Measurements from ENCODE around the gene COL26A1.
"Not testable (repeated sequence)": the region's sequence is repeated elsewhere in the genome, so short reads cannot be mapped to it uniquely, and the experiment has no call there.

Gene COL26A1

GRCh38 chr7:101490439-101490838 is 127.8 kb downstream of the COL26A1 start:
- in situ Hi-C loops (cut with MboI; ENCODE audit: low sequenced_read_pairs), result not testable (repeated sequence)

DNA sequence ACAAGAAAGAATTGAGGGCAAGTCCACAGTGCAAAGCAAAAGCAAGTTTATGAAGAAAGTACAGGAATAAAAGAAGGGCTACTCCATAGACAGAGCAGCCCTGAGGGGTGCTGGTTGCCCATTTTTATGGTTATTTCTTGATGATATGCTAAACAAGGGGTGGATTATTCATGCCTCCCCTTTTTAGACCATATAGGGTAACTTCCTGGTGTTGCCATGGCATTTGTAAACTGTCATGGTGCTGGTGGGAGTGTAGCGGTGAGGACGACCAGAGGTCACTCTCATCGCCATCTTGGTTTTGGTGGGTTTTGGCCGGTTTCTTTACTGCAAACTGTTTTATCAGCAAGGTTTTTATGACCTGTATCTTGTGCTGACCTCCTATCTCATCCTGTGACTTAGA is 128.8 kb downstream of the COL26A1 start:
- in situ Hi-C loops (cut with MboI; ENCODE audit: low sequenced_read_pairs), result not testable (repeated sequence)

GRCh38 chr7:101494602-101495329 is 132.1 kb downstream of the COL26A1 start:
- in situ Hi-C loops (cut with MboI; ENCODE audit: low sequenced_read_pairs), result no loop called here

GRCh38 chr7:101496017-101496416 is 133.3 kb downstream of the COL26A1 start:
- in situ Hi-C loops (cut with MboI; ENCODE audit: low sequenced_read_pairs), result no loop called here

GRCh38 chr7:101501351-101501750 is 138.7 kb downstream of the COL26A1 start:
- in situ Hi-C loops (cut with MboI; ENCODE audit: low sequenced_read_pairs), result no loop called here

DNA sequence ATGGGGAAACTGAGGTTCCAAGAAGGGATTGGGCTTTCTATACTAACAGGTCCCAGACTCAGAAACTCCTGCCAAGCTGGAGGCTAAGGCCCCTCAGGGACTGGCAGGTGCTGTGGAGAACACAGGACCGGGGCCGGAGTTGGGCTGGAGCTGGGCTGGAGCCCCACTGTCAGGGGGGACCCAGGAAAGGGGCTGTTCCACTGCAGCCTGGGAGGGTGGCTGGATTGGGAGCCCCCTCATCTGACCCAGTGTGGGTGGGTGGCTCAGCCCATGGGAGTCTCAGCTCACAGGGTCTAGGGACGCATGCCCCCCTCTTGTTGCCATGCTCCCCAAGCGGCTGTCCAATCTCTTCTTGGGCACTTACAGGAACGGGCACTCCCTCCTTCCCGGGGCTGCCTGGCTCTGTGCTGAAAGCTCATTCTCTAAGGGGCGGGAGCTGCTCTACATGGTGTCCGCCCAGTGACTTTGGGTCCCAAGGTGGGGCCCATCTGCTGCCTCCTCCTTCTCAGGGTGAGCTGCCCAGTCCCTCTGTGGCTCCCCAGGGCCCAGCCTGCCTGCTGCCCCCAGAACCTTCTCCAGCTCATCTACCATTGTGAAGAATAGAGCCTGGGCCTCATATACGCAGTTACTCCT is 139.9 kb downstream of the COL26A1 start:
- in situ Hi-C loops (cut with MboI; ENCODE audit: low sequenced_read_pairs), result no loop called here

GRCh38 chr7:101505510-101505909 is 142.8 kb downstream of the COL26A1 start:
- in situ Hi-C loops (cut with MboI; ENCODE audit: low sequenced_read_pairs), result not testable (repeated sequence)

DNA sequence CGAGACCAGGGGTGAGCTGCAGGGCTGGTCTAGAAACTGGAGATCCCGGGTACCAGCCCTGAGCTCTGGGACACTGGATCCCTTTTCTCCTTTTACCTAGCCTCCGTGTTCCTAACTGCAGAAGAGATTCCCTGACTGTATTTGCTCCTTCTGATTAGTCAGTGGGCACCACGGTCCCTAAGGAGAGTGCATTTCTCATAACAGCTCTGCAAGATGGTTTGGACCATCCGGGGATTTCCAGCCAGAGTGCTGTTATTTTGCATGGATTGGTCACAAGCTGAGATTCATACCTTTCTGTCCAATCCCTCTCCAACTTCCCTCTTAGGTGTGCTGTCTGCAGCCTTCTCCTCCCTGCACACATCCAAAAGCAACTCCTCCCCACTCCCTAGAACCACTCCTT is 143.9 kb downstream of the COL26A1 start:
- in situ Hi-C loops (cut with MboI; ENCODE audit: low sequenced_read_pairs), result no loop called here

- in situ Hi-C loops (cut with MboI; ENCODE audit: low sequenced_read_pairs), result no loop called here
Observed at GRCh38 chr7:101507327-101507726, 144.7 kb downstream of the COL26A1 start.

DNA sequence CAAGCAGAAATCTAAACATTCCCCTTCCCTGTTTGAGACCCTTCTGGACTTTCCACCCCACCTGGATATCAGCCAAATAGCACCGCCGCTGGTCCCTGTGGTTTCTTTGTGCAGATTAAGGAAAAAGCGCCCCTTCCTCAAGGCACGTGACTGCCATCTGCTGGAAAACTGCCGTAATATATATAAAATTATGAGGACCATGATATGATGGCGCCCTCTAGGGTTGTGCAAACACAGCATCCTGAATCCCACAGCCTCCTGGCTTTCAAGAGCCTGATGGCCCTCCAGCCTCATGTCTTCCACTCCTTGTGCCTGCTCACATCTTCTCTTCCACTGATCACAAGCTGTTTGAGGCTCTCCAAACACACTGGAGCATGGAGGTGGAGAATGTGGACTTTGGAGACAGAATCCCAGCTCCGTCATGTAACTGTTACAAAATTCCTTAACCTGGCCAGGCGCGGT is 145.1 kb downstream of the COL26A1 start:
- in situ Hi-C loops (cut with MboI; ENCODE audit: low sequenced_read_pairs), result no loop called here

DNA sequence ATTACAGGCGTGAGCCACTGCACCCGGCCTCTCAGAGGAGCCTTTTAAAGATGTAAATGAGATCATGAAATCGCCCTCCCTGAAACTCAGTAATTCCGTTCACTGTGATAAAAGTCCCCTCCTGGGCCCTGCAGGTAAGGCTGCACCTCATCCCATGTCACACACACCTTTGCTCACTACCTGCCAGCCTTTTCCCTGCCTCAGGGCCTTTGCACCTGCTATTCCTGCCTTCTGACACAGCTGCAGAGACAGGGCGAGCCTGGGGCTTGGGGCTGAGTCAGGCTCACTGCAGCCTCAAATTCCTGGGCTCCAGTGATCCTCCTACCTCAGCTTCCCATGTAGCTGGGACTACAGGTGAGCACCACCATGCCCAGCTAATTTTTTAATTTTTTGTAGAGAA is 147.6 kb downstream of the COL26A1 start:
- in situ Hi-C loops (cut with MboI; ENCODE audit: low sequenced_read_pairs), result no loop called here

- in situ Hi-C loops (cut with MboI; ENCODE audit: low sequenced_read_pairs), result no loop called here
Observed at GRCh38 chr7:101511965-101512364, 149.3 kb downstream of the COL26A1 start.

GRCh38 chr7:101516851-101517250 is 154.2 kb downstream of the COL26A1 start:
- in situ Hi-C loops (cut with MboI; ENCODE audit: low sequenced_read_pairs), result no loop called here

GRCh38 chr7:101517304-101517703 is 154.6 kb downstream of the COL26A1 start:
- in situ Hi-C loops (cut with MboI; ENCODE audit: low sequenced_read_pairs), result no loop called here

GRCh38 chr7:101518336-101518735 is 155.7 kb downstream of the COL26A1 start:
- in situ Hi-C loops (cut with MboI; ENCODE audit: low sequenced_read_pairs), result no loop called here

DNA sequence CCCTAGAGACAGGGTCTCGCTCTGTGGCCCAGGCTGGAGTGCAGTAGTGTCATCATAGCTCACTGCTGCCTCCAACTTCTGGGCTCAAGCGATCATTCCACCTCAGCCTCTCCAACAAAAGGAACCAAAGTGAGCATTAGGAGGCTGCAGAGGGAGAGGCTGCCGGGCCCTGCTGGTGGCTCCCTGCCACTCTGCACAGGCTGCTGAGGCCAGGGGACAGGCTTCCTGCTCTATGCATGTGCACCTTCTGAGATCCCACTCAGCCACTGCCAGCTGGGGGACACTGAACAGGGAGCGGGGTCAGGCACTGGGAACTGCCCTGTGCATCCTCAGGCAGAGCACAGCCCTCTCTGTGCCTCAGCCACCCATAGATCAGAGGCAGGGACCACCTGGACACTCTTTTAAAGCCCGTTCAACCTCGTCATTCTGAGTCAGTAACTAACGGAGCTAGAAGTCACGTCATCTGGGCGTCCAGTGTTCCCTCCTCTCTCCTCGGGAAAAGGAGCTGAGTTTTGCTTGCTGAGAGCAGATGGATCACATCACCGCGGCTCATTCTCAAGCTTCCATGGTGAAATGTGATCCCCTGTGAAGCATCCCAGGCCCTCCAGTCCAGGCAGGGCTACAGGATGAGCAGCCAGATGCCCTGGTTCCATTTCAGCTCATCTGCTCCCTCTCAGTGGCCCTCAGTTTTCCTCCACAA is 156.8 kb downstream of the COL26A1 start:
- in situ Hi-C loops (cut with MboI; ENCODE audit: low sequenced_read_pairs), result no loop called here

DNA sequence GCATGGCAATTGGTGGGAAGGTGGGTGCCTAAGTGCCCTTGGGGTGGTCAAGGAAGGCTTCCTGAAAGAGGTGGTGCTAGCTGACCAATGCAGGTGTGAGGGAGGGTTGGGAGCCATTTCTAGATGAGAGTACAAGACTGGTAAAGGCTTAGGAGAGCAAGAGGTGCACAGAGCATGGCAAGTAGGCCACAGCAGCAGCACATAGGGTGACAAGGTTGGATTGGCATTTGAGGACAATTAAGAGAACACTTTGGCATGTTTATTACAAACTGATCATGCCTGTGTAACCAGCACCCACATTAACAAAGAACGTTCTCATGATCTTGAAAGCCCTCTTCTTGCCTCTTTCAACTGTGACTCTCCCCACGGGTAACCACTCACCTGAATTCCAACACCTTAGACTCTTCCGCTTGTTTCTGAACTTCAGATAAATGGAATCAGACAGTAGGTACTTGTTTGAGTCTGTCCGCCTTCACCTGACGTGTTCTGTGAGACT is 158.8 kb downstream of the COL26A1 start:
- in situ Hi-C loops (cut with MboI; ENCODE audit: low sequenced_read_pairs), result no loop called here

GRCh38 chr7:101522021-101522420 is 159.3 kb downstream of the COL26A1 start:
- in situ Hi-C loops (cut with MboI; ENCODE audit: low sequenced_read_pairs), result no loop called here

DNA sequence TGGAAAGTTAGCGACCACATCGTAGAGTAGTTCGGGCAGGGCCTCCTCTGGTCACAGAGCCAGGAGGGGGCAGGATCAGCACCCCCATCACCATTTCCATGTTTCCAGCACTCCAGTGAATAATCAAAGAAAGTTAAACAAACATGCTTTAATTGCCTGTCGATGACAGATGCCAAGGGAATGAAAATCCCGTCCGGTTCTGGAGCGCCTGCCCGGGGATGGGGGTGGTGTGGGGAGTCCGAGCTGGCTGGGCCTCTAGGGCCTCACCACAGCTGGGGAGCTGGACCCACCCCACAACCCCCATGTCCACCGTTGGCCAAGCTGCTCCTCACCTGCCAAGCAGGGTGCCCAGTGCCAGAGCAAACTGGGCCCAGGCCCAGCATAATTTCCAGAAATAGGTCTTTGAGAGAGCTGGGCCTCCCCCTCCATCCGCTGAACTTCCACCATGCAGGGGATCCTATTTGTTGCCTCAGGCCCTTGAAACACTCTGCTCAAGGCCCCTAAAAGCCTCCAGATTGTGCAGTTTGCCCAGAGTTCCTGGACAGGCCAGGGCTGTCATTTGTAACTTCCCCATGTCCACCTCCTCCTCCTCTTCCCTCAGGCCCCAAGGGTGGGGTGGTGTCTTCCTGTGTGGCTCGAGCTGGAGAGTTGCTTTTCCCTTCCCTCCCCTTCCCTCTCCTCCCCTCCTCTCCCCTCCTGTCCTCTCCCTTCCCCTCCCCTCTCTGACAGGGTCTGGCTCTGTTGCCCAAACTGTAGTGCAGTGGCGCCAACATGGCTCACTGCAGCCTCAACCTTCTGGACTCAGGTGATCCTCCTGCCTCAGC is 165.4 kb downstream of the COL26A1 start:
- in situ Hi-C loops (cut with MboI; ENCODE audit: low sequenced_read_pairs), result no loop called here

DNA sequence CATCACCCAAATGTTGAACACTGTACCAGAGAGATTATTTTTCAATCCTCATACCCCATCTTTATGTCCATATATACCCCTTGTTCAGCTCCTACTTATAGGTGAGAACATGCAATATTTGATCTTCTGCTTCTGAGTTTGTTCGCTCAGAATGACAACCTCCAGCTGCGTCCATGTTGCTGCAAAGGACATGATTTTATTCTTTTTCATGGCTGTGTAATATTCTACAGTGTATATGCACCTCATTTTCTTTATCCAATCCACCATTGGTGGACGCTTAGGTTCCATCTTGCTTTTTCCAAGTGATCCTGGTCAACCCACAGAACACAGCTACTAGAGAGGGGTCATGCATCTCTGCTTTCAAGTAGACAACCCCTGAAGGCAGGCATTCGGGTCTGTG is 166.9 kb downstream of the COL26A1 start:
- in situ Hi-C loops (cut with MboI; ENCODE audit: low sequenced_read_pairs), result no loop called here
